Hepatocyte (in vitro differentiated cells): ENCODE measurements around the gene SHKBP1. TPM values are rescaled to one million over a fixed set of nuclear protein-coding genes. Genes with fewer than 3 reads are reported as not detected.
A peak's percentile ranks its signal among the peaks of the same experiment; 100 is the strongest.

ENCODE experiments used
- DNase-seq: peaks from one replicate; pipeline ENCODE4 v3.0.0-alpha.2; 2016; ENCODE audit warnings: low spot score
- H2AFZ ChIP-seq: fragments of 200-600 bp; sonication (generic); 2 replicates; pipeline ENCODE4 v1.6.0; 2016; ENCODE audit warnings: antibody characterized with exemption, mild to moderate bottlenecking
- H3K27ac ChIP-seq: fragments of 200-600 bp; sonication (generic); 2 replicates; pipeline ENCODE4 v1.5.1; 2016; ENCODE audit warnings: mild to moderate bottlenecking
- H3K27me3 ChIP-seq: fragments of 200-600 bp; sonication (generic); 2 replicates; pipeline ENCODE4 v1.6.1; 2016
- H3K36me3 ChIP-seq: fragments of 200-600 bp; sonication (generic); replicated peaks from 2 replicates; pipeline ENCODE4 v1.5.1; 2016; ENCODE audit warnings: low read depth; ENCODE audit not compliant: insufficient read depth
- H3K4me1 ChIP-seq: fragments of 200-600 bp; sonication (generic); 2 replicates; pipeline ENCODE4 v1.5.1; 2016; ENCODE audit warnings: mild to moderate bottlenecking, moderate library complexity; ENCODE audit not compliant: insufficient read depth
- H3K4me2 ChIP-seq: fragments of 200-600 bp; sonication (generic); 2 replicates; pipeline ENCODE4 v1.6.0; 2016
- H3K4me3 ChIP-seq: fragments of 200-600 bp; sonication (generic); 2 replicates; pipeline ENCODE4 v1.5.1; 2016; ENCODE audit warnings: mild to moderate bottlenecking
- H3K79me2 ChIP-seq: fragments of 200-600 bp; sonication (generic); 2 replicates; pipeline ENCODE4 v1.6.0; 2017; ENCODE audit warnings: mild to moderate bottlenecking
- H3K9me2 ChIP-seq: fragments of 200-600 bp; sonication (generic); replicated peaks from 2 replicates; pipeline ENCODE4 v1.6.0; 2017; ENCODE audit warnings: mild to moderate bottlenecking; ENCODE audit not compliant: insufficient read depth
- H3K9me3 ChIP-seq: fragments of 200-600 bp; sonication (generic); 2 replicates; pipeline ENCODE4 v1.5.1; 2016; ENCODE audit warnings: low read depth, mild to moderate bottlenecking
- H4K20me1 ChIP-seq: fragments of 200-600 bp; sonication (generic); 2 replicates; pipeline ENCODE4 v1.6.0; 2016; ENCODE audit warnings: mild to moderate bottlenecking; ENCODE audit not compliant: insufficient read depth, poor library complexity, severe bottlenecking
- CTCF ChIP-seq: fragments of 200-600 bp; sonication (generic); IDR thresholded peaks from 2 replicates; pipeline ENCODE4 v1.5.1; 2016; ENCODE audit warnings: antibody characterized with exemption, mild to moderate bottlenecking; ENCODE audit not compliant: poor library complexity
- EZH2 ChIP-seq: fragments of 200-600 bp; sonication (generic); IDR thresholded peaks from 2 replicates; pipeline ENCODE4 v1.6.1; 2016; ENCODE audit warnings: antibody characterized with exemption, mild to moderate bottlenecking, borderline replicate concordance
- EZH2phosphoT487 ChIP-seq: fragments of 200-600 bp; sonication (generic); IDR thresholded peaks from one replicate; pipeline ENCODE4 v1.6.1; 2018; ENCODE audit warnings: antibody characterized with exemption, mild to moderate bottlenecking, low read depth, moderate library complexity; ENCODE audit not compliant: unreplicated experiment, severe bottlenecking
- WGBS: methylation state at CpG from one replicate; pipeline ENCODE4 v1.1.6; 2016; ENCODE audit warnings: low lambda C conversion rate; ENCODE audit errors: missing lambda C conversion rate; 5-methylcytosine and 5-hydroxymethylcytosine counted together
- polyA plus RNA-seq: library from polyadenylated mRNA; unstranded; fragments of >200 nt; fragmentation: Nextera tagmentation; extraction: Ambion mirVana; gene quantifications from 2 replicates; pipeline ENCODE4 v1.2.1, GENCODE V29; 2016
- total RNA-seq: library from RNA; depleted of rRNA; stranded (reverse); fragments of >200 nt; gene quantifications from 2 replicates; pipeline ENCODE4 v1.2.3, GENCODE V29; 2014

SHKBP1 gene
- total and polyA plus RNA-seq, 2 experiments from 2014 or later, result 44.6 to 83.6 TPM

GRCh38 chr19:40608957-40609356 is 32.3 kb downstream of the SHKBP1 start:
- Histone ChIP-seq H2AFZ (no peak overlapping the region), H3K4me3 (no peak overlapping the region), H4K20me1 (no peaks in the 10 kb centered on the region), H3K4me1 (peaks cover 31% of the 10 kb centered on the region), H3K27me3 (no peaks in the 10 kb centered on the region), H3K36me3 (no peaks in the 10 kb centered on the region), H3K9me2 (no peaks in the 10 kb centered on the region), H3K9me3 (no peaks in the 10 kb centered on the region), H3K27ac (no peak overlapping the region), H3K4me2 (peak overlapping the region; percentile 85), H3K79me2 (no peaks in the 10 kb centered on the region)
- TF ChIP-seq EZH2phosphoT487 (no peak), EZH2 (no peak), CTCF (no peak)
- 88% methylated on average over 4 of the region's 4 CpGs for WGBS
- no peak for DNase-seq

- no peak overlapping the region for H3K27ac ChIP-seq
- no peaks in the 10 kb centered on the region for H3K27me3 ChIP-seq
- no peaks in the 10 kb centered on the region for H3K9me2 ChIP-seq
- no peaks in the 10 kb centered on the region for H3K36me3 ChIP-seq
- peak overlapping the region; percentile 33 for H2AFZ ChIP-seq
- TF ChIP-seq EZH2, result no peak
- TF ChIP-seq EZH2phosphoT487, result no peak
- TF ChIP-seq CTCF, result no peak
- H3K4me3 ChIP-seq, result no peak overlapping the region
- H4K20me1 ChIP-seq, result no peaks in the 10 kb centered on the region
- no peaks in the 10 kb centered on the region for H3K9me3 ChIP-seq
- peak overlapping the region; percentile 85 for H3K4me2 ChIP-seq
- peaks cover 25% of the 10 kb centered on the region for H3K4me1 ChIP-seq
- WGBS, result 15% methylated on average over 29 of the region's 50 CpGs
- peak; percentile 87 for DNase-seq
- no peaks in the 10 kb centered on the region for H3K79me2 ChIP-seq
Observed at GRCh38 chr19:40609561-40610395, 33.1 kb downstream of the SHKBP1 start.

GRCh38 chr19:40610396-40611064 is 33.9 kb downstream of the SHKBP1 start:
- 76% methylated on average over 27 of the region's 29 CpGs for WGBS
- H3K27me3 ChIP-seq, result no peaks in the 10 kb centered on the region
- H3K4me2 ChIP-seq, result peak overlapping the region; percentile 85
- no peaks in the 10 kb centered on the region for H4K20me1 ChIP-seq
- H3K27ac ChIP-seq, result no peak overlapping the region
- no peaks in the 10 kb centered on the region for H3K9me2 ChIP-seq
- peaks cover 1% of the 10 kb centered on the region for H3K79me2 ChIP-seq
- peaks cover 17% of the 10 kb centered on the region for H3K4me1 ChIP-seq
- H2AFZ ChIP-seq, result no peak overlapping the region
- TF ChIP-seq EZH2 (no peak), EZH2phosphoT487 (no peak), CTCF (no peak)
- no peaks in the 10 kb centered on the region for H3K36me3 ChIP-seq
- no peaks in the 10 kb centered on the region for H3K9me3 ChIP-seq
- H3K4me3 ChIP-seq, result no peak overlapping the region
- no peak for DNase-seq
